K562 (cell line): ENCODE data around the gene RABL2B. TPM values are rescaled to one million over a fixed set of nuclear protein-coding genes. Genes with fewer than 3 reads are reported as not detected.

ENCODE experiments used
- ATAC-seq: fragments of 200-7000 bp; cut with Tn5 transposase; 3 replicates; pipeline ENCODE4 v1.9.1; 2020; ENCODE audit warnings: moderate library complexity
- BruUV-seq: library from RNA; stranded (reverse); fragments of 400-500 nt; replicated peaks from 2 replicates; lab custom pipeline; 2021; lab: Mats Ljungman, UMichigan
- CTCF ChIA-PET: fragments of 300-600 bp; formaldehyde crosslinking; extraction: SDS; loops from one replicate; lab custom pipeline; 2021; ENCODE audit warnings: low intra/inter-chr PET ratio; lab: Yijun Ruan, JAX
- POLR2A ChIA-PET: fragments of 300-600, 350-650 bp; sonication (Branson Sonifier 250); formaldehyde crosslinking; extraction: SDS; loops from one replicate; lab custom pipeline; 2021; ENCODE audit warnings: antibody characterized with exemption, inconsistent platforms; lab: Yijun Ruan, JAX
- DNase-seq, 4 experiments: peaks; one replicate each; pipeline versions ENCODE4 v3.0.0 to v3.0.0-alpha.2; 2011 to 2018; ENCODE audit warnings: low spot score in 3 of 4, mixed read lengths in 3 of 4; ENCODE audit errors: extremely low read depth in 1 of 4
- FAIRE-seq: peaks from 2 replicates; lab custom pipeline; 2011; peaks lifted over from hg19 to GRCh38; lab: Jason Lieb, UNC
- H2AFZ ChIP-seq: 2 replicates; pipeline ENCODE4 v1.6.0; 2011; ENCODE audit warnings: low read depth, low read length, control low read depth, inconsistent platforms
- H3K27ac ChIP-seq: fragments of 200-600 bp; 3 replicates; pipeline ENCODE4 v1.8.0; 2011; ENCODE audit warnings: low read depth, mild to moderate bottlenecking, control low read depth, inconsistent platforms, low read length, moderate library complexity, mixed read lengths; ENCODE audit errors: extremely low read depth
- H3K27me3 ChIP-seq, 2 experiments: fragments of 300-600 bp in 1 of 2; 2 replicates in 1 of 2; 3 replicates in 1 of 2; pipeline versions ENCODE4 v1.6.0 to v1.8.0; 2011; ENCODE audit warnings: inconsistent platforms in 2 of 2, low read length in 2 of 2, mild to moderate bottlenecking in 1 of 2, mixed read lengths in 1 of 2, moderate library complexity in 1 of 2; ENCODE audit not compliant: control insufficient read depth in 2 of 2, insufficient read depth in 2 of 2
- H3K36me3 ChIP-seq: fragments of 300-600 bp; 3 replicates; pipeline ENCODE4 v1.8.0; 2011; ENCODE audit warnings: mild to moderate bottlenecking, low read length, inconsistent platforms; ENCODE audit not compliant: control insufficient read depth, insufficient read depth
- H3K4me1 ChIP-seq, 2 experiments: fragments of 200-600 bp in 1 of 2; replicated peaks in 1 of 2; 2 replicates in 1 of 2; 3 replicates in 1 of 2; pipeline versions ENCODE4 v1.5.1 to v1.8.0; 2011; ENCODE audit warnings: inconsistent platforms in 2 of 2, low read length in 2 of 2, mild to moderate bottlenecking in 1 of 2, mixed read lengths in 1 of 2, moderate library complexity in 1 of 2; ENCODE audit not compliant: control insufficient read depth in 2 of 2, insufficient read depth in 2 of 2
- H3K4me2 ChIP-seq: 2 replicates; pipeline ENCODE4 v1.6.1; 2011; ENCODE audit warnings: low read length, control low read depth, inconsistent platforms, mixed read lengths; ENCODE audit not compliant: insufficient read depth
- H3K4me3 ChIP-seq: fragments of 200-600 bp; sonication (generic), shearing (Covaris generic); 2 replicates; pipeline ENCODE4 v1.5.1; 2016; ENCODE audit warnings: control low read depth, inconsistent platforms
- H3K79me2 ChIP-seq: fragments of 200-600 bp; 3 replicates; pipeline ENCODE4 v1.8.0; 2011; ENCODE audit warnings: low read length, inconsistent platforms; ENCODE audit not compliant: control insufficient read depth, insufficient read depth
- H3K9ac ChIP-seq, 2 experiments: 2 replicates each; pipeline versions ENCODE4 v1.6.0 to v1.6.1; 2011; ENCODE audit warnings: low read depth in 2 of 2, low read length in 2 of 2, control low read depth in 1 of 2, inconsistent platforms in 1 of 2, mild to moderate bottlenecking in 1 of 2, mixed read lengths in 1 of 2; ENCODE audit not compliant: insufficient read depth in 1 of 2
- H3K9me1 ChIP-seq: one replicate; pipeline ENCODE4 v1.6.0; 2011; ENCODE audit warnings: inconsistent platforms, mild to moderate bottlenecking, low read length, moderate library complexity; ENCODE audit not compliant: control insufficient read depth, insufficient read depth
- H3K9me3 ChIP-seq: replicated peaks from 2 replicates; pipeline ENCODE4 v1.5.1; 2011; ENCODE audit warnings: low read depth, low read length, inconsistent platforms; ENCODE audit not compliant: control insufficient read depth, insufficient read depth
- H4K20me1 ChIP-seq: replicated peaks from 2 replicates; pipeline ENCODE4 v1.6.1; 2011; ENCODE audit warnings: low read length, inconsistent platforms, mixed read lengths; ENCODE audit not compliant: control insufficient read depth, insufficient read depth
- CHD4 ChIP-seq: fragments of 200-600 bp; sonication (generic); IDR thresholded peaks from 3 replicates; pipeline ENCODE4 v1.6.1; 2012; ENCODE audit warnings: low read depth, mild to moderate bottlenecking, mixed read lengths, low read length, inconsistent platforms; ENCODE audit not compliant: insufficient read depth, insufficient replicate concordance, poor library complexity, severe bottlenecking
- COPS2 ChIP-seq: fragments of 450-650 bp; conservative IDR thresholded peaks from 2 replicates; pipeline ENCODE4 v1.6.1; 2016; ENCODE audit warnings: mild to moderate bottlenecking, moderate library complexity
- CTBP1 ChIP-seq: fragments of 450-650 bp; IDR thresholded peaks from 2 replicates; pipeline ENCODE4 v1.6.1; 2016; ENCODE audit warnings: borderline replicate concordance
- PHF8 ChIP-seq: fragments of 200-600 bp; sonication (generic); IDR thresholded peaks from 2 replicates; pipeline ENCODE4 v1.6.1; 2012; ENCODE audit warnings: mixed run types, mild to moderate bottlenecking, inconsistent platforms, low read length, moderate library complexity, borderline replicate concordance
- PURB ChIP-seq: sonication (generic); formaldehyde crosslinking; IDR thresholded peaks from 2 replicates; pipeline ENCODE4 v1.9.0; 2021; ENCODE audit warnings: low read depth, mild to moderate bottlenecking, missing genetic modification reagents
- RAD51 ChIP-seq: fragments of 450-650 bp; IDR thresholded peaks from 2 replicates; pipeline ENCODE4 v1.7.1; 2016; ENCODE audit warnings: low read depth, mild to moderate bottlenecking, borderline replicate concordance
- SMARCE1 ChIP-seq: fragments of 450-650 bp; IDR thresholded peaks from 2 replicates; pipeline ENCODE4 v1.7.1; 2016; ENCODE audit warnings: mild to moderate bottlenecking
- STAG1 ChIP-seq: sonication (generic); formaldehyde crosslinking; IDR thresholded peaks from 2 replicates; pipeline ENCODE4 v1.5.0; 2020; ENCODE audit warnings: missing genetic modification reagents, borderline replicate concordance
- TCF3 ChIP-seq: sonication (generic); formaldehyde crosslinking; IDR thresholded peaks from 2 replicates; pipeline ENCODE4 v1.4.0; 2020; ENCODE audit warnings: mild to moderate bottlenecking, missing genetic modification reagents
- ZFP36 ChIP-seq: fragments of 150-350 bp; IDR thresholded peaks from 2 replicates; pipeline ENCODE4 v1.6.1; 2018; ENCODE audit warnings: low read length, low read depth; ENCODE audit not compliant: partially characterized antibody
- ZHX1 ChIP-seq: fragments of 150-350 bp; conservative IDR thresholded peaks from 2 replicates; pipeline ENCODE4 v1.6.1; 2014; ENCODE audit warnings: low read length
- ZNF561 ChIP-seq: fragments of 450-650 bp; formaldehyde crosslinking; conservative IDR thresholded peaks from 2 replicates; pipeline ENCODE4 v1.4.0; 2020; ENCODE audit warnings: mild to moderate bottlenecking, moderate library complexity
- WGBS: fragments of 100-300 bp; shearing (Covaris generic); methylation state at CpG from one replicate; pipeline ENCODE4 v1.1.6; 2016; ENCODE audit warnings: low coverage, mixed read lengths; ENCODE audit not compliant: insufficient coverage; ENCODE audit errors: missing lambda C conversion rate; 5-methylcytosine and 5-hydroxymethylcytosine counted together
- in situ Hi-C: fragments of 300-500 bp; cut with MboI; formaldehyde crosslinking; loops from 4 replicates; pipeline ENCODE4 v1.15.0; 2018; ENCODE audit warnings: inconsistent platforms, mixed read lengths
- intact Hi-C: fragments of 100-400 bp; cut with micrococcal nuclease; formaldehyde crosslinking; loops from 2 replicates; pipeline ENCODE4 v1.14.2; 2022
- polyA plus RNA-seq, 8 experiments: library from polyadenylated mRNA; depleted of rRNA in 4 of 8; stranded (reverse) in 5 of 8; unstranded in 3 of 8; fragments of >200 nt; fragmentation: Nextera tagmentation in 2 of 8; fragmentation: Illumina TruSeq in 1 of 8; extraction: Ambion mirVana in 2 of 8; extraction: Trizol in 1 of 8; gene quantifications; 2 replicates each; pipeline versions ENCODE4 v1.2.1 to v1.2.3, GENCODE V29; 2011 to 2014; ENCODE audit warnings: inconsistent platforms in 1 of 8, missing spikeins in 1 of 8
- total RNA-seq, 7 experiments: library from RNA; depleted of rRNA in 6 of 7; stranded (reverse); fragments of >200 nt in 6 of 7; fragmentation: Illumina TruSeq in 2 of 7; extraction: Trizol in 2 of 7; gene quantifications; 2 replicates each; pipeline versions ENCODE4 v1.2.1 to v1.2.3, GENCODE V29; 2011 to 2021; ENCODE audit warnings: low replicate concordance in 1 of 7

Gene RABL2B
- total and polyA plus RNA-seq, 9 of the 15 experiments (the other 6 are each of a cell fraction or from before 2014, with no cell fraction given), result 0.76 to 8.5 (median 3.6) TPM

GRCh38 chr22:50729391-50730012 is 53.9 kb downstream of the RABL2B start:
- POLR2A ChIA-PET, result no interaction called here
- in situ Hi-C loops, result no loop called here

More at GRCh38 chr22:50729391-50730012, 53.9 kb downstream of the RABL2B start:
- Histone ChIP-seq H3K9me1 (no peaks in the 10 kb centered on the region), H3K4me1 (peaks cover 0 to 14% of the 10 kb centered on the region in 2 experiments; a peak in 3 of 5 replicates), H3K4me3 (no peak overlapping the region), H3K27ac (no peak overlapping the region), H3K27me3 (peaks cover 3 to 51% of the 10 kb centered on the region in 2 experiments; a peak in 3 of 5 replicates)
- CTCF ChIA-PET, result no interaction called here
- FAIRE-seq, result no peak
- WGBS, result 9% methylated on average over 10 of the region's 21 CpGs
- TF ChIP-seq COPS2 (no peak), ZHX1 (no peak), ZFP36 (no peak), ZNF561 (CRISPR knock-in tag) (no peak), RAD51 (no peak), TCF3 (CRISPR knock-in tag) (no peak), CHD4 (no peak), SMARCE1 (no peak), PURB (CRISPR knock-in tag) (no peak), PHF8 (no peak), STAG1 (CRISPR knock-in tag) (no peak), CTBP1 (no peak)
- TF ChIP-seq, all 486 proteins: peak for 0
- no TSS peak for BruUV-seq
- H2AFZ ChIP-seq, result no peak overlapping the region
- H3K9ac ChIP-seq, result no peak overlapping the region
- H4K20me1 ChIP-seq, result no peaks in the 10 kb centered on the region
- intact Hi-C loops, result no loop called here
- no peaks in the 10 kb centered on the region for H3K36me3 ChIP-seq
- DNase-seq, result no peak
- H3K4me2 ChIP-seq, result no peak overlapping the region
- no peak for ATAC-seq
- H3K9me3 ChIP-seq, result no peaks in the 10 kb centered on the region
- no peaks in the 10 kb centered on the region for H3K79me2 ChIP-seq
